HepG2 (cell line): Measurements from ENCODE around the gene PKD2L2. TPM values are rescaled to one million over a fixed set of nuclear protein-coding genes. Genes with fewer than 3 reads are reported as not detected.

Source experiments
- ATAC-seq: fragments of 200-7000 bp; cut with Tn5 transposase; 3 replicates; pipeline ENCODE4 v1.9.1; 2020; ENCODE audit warnings: mild to moderate bottlenecking, moderate library complexity
- BruUV-seq: library from RNA; stranded (reverse); fragments of 400-500 nt; replicated peaks from 2 replicates; lab custom pipeline; 2021; lab: Mats Ljungman, UMichigan
- CTCF ChIA-PET: fragments of 300-600 bp; formaldehyde crosslinking; extraction: SDS; loops from one replicate; lab custom pipeline; 2021; ENCODE audit warnings: low total read pairs, inconsistent platforms, low intra/inter-chr PET ratio; lab: Yijun Ruan, JAX
- POLR2A ChIA-PET: fragments of 350-600 bp; sonication (Branson Sonifier 250); formaldehyde crosslinking; loops from one replicate; lab custom pipeline; 2020; ENCODE audit warnings: antibody characterized with exemption, inconsistent platforms; lab: Yijun Ruan, JAX
- DNase-seq: peaks from one replicate; pipeline ENCODE4 v3.0.0-alpha.2; 2015; ENCODE audit warnings: low spot score
- FAIRE-seq: peaks from 3 replicates; lab custom pipeline; 2011; peaks lifted over from hg19 to GRCh38; lab: Jason Lieb, UNC
- H2AFZ ChIP-seq: one replicate; pipeline ENCODE4 v1.6.1; 2011; ENCODE audit warnings: low read length, inconsistent platforms
- H3K27ac ChIP-seq: fragments of 300-600 bp; 3 replicates; pipeline ENCODE4 v1.8.0; 2011; ENCODE audit warnings: mixed run types, mild to moderate bottlenecking, mixed read lengths, low read length, inconsistent platforms; ENCODE audit not compliant: insufficient read depth; ENCODE audit errors: extremely low read length
- H3K27me3 ChIP-seq, 2 experiments: fragments of 200-600 bp in 1 of 2; 2 replicates in 1 of 2; 3 replicates in 1 of 2; pipeline versions ENCODE4 v1.6.0 to v1.8.0; 2011; ENCODE audit warnings: low read length in 2 of 2, mild to moderate bottlenecking in 2 of 2, moderate library complexity in 2 of 2, inconsistent platforms in 1 of 2; ENCODE audit not compliant: insufficient read depth in 2 of 2, control insufficient read depth in 1 of 2
- H3K36me3 ChIP-seq, 2 experiments: fragments of 200-600 bp in 1 of 2; replicated peaks in 1 of 2; 2 replicates in 1 of 2; 3 replicates in 1 of 2; pipeline versions ENCODE4 v1.5.1 to v1.8.0; 2011; ENCODE audit warnings: low read length in 2 of 2, inconsistent platforms in 1 of 2; ENCODE audit not compliant: insufficient read depth in 2 of 2, control insufficient read depth in 1 of 2
- H3K4me1 ChIP-seq: 2 replicates; pipeline ENCODE4 v1.5.1; 2012; ENCODE audit warnings: low read length, inconsistent platforms; ENCODE audit not compliant: insufficient read depth
- H3K4me2 ChIP-seq: 2 replicates; pipeline ENCODE4 v1.6.0; 2011; ENCODE audit warnings: low read depth, low read length, inconsistent platforms
- H3K4me3 ChIP-seq, 3 experiments: fragments of 200-600 bp in 1 of 3; sonication (generic), shearing (Covaris generic) in 1 of 3; replicated peaks in 1 of 3; 2 replicates each; pipeline ENCODE4 v1.5.1; 2011 to 2016; ENCODE audit warnings: low read length in 3 of 3, inconsistent platforms in 2 of 3, low read depth in 2 of 3, mild to moderate bottlenecking in 2 of 3, control low read depth in 1 of 3, mixed read lengths in 1 of 3; ENCODE audit not compliant: insufficient read depth in 1 of 3
- H3K79me2 ChIP-seq: one replicate; pipeline ENCODE4 v1.6.1; 2011; ENCODE audit warnings: low read length, inconsistent platforms; ENCODE audit not compliant: insufficient read depth
- H3K9ac ChIP-seq: 2 replicates; pipeline ENCODE4 v1.6.0; 2011; ENCODE audit warnings: mild to moderate bottlenecking, low read depth, low read length, inconsistent platforms; ENCODE audit not compliant: insufficient read depth
- H3K9me3 ChIP-seq: 2 replicates; pipeline ENCODE4 v1.5.1; 2012; ENCODE audit warnings: mild to moderate bottlenecking, low read length
- H4K20me1 ChIP-seq: 2 replicates; pipeline ENCODE4 v1.6.0; 2011; ENCODE audit warnings: inconsistent platforms, mild to moderate bottlenecking, low read length, moderate library complexity; ENCODE audit not compliant: insufficient read depth
- ATM ChIP-seq: fragments of 450-650 bp; IDR thresholded peaks from 2 replicates; pipeline ENCODE4 v1.7.1; 2017; ENCODE audit warnings: mild to moderate bottlenecking, borderline replicate concordance
- ATRX ChIP-seq: sonication (generic); formaldehyde crosslinking; IDR thresholded peaks from 2 replicates; pipeline ENCODE4 v1.4.0; 2020; ENCODE audit warnings: missing genetic modification reagents, borderline replicate concordance
- JUND ChIP-seq: sonication (generic); formaldehyde crosslinking; IDR thresholded peaks from 2 replicates; pipeline ENCODE4 v1.8.0; 2022; ENCODE audit warnings: mild to moderate bottlenecking, missing genetic modification reagents
- NCOR1 ChIP-seq: fragments of 200-600 bp; sonication (generic); IDR thresholded peaks from 2 replicates; pipeline ENCODE4 v1.7.0; 2017; ENCODE audit warnings: antibody characterized with exemption, low read length, borderline replicate concordance
- NFYB ChIP-seq: sonication (generic); formaldehyde crosslinking; IDR thresholded peaks from 2 replicates; pipeline ENCODE4 v1.4.0; 2020; ENCODE audit warnings: missing genetic modification reagents
- NR2F2 ChIP-seq: IDR thresholded peaks from 2 replicates; pipeline ENCODE4 v1.6.1; 2012; ENCODE audit warnings: low read depth, inconsistent platforms, borderline replicate concordance
- REXO4 ChIP-seq: sonication (generic); formaldehyde crosslinking; IDR thresholded peaks from 2 replicates; pipeline ENCODE4 v1.8.0; 2022; ENCODE audit warnings: missing genetic modification reagents, mild to moderate bottlenecking, borderline replicate concordance
- TCF7L2 ChIP-seq: IDR thresholded peaks from 2 replicates; pipeline ENCODE4 v1.6.1; 2011; ENCODE audit warnings: mild to moderate bottlenecking, low read depth, low read length, moderate library complexity
- ZEB1 ChIP-seq: IDR thresholded peaks from 2 replicates; pipeline ENCODE4 v1.6.1; 2012; ENCODE audit warnings: mild to moderate bottlenecking, low read depth, inconsistent platforms; ENCODE audit not compliant: insufficient replicate concordance
- ZNF235 ChIP-seq: sonication (generic); formaldehyde crosslinking; IDR thresholded peaks from 2 replicates; pipeline ENCODE4 v1.8.1; 2023; ENCODE audit warnings: mild to moderate bottlenecking, missing genetic modification reagents, borderline replicate concordance
- ZNF3 ChIP-seq: IDR thresholded peaks from 2 replicates; pipeline ENCODE4 v1.7.0; 2017; ENCODE audit warnings: inconsistent platforms
- ZNF598 ChIP-seq: sonication (generic); formaldehyde crosslinking; IDR thresholded peaks from 2 replicates; pipeline ENCODE4 v1.5.1; 2020; ENCODE audit warnings: mild to moderate bottlenecking, missing genetic modification reagents, borderline replicate concordance
- WGBS: methylation state at CpG from one replicate; pipeline ENCODE4 v1.1.6; 2017; ENCODE audit warnings: low lambda C conversion rate; 5-methylcytosine and 5-hydroxymethylcytosine counted together
- in situ Hi-C: cut with HindIII; loops from 2 replicates; pipeline ENCODE4 v1.10.0; 2017; ENCODE audit warnings: low pct_unique_long_range_greater_than_20kb; ENCODE audit not compliant: extremely low pct_ligation_motif_present
- intact Hi-C: fragments of 100-400 bp; cut with micrococcal nuclease; formaldehyde crosslinking; loops from one replicate; pipeline ENCODE4 v1.10.0; 2022; ENCODE audit not compliant: unreplicated experiment
- polyA plus RNA-seq, 8 experiments: library from polyadenylated mRNA; depleted of rRNA in 3 of 8; stranded (reverse) in 7 of 8; unstranded in 1 of 8; fragments of >200 nt; fragmentation: Illumina TruSeq in 4 of 8; extraction: Trizol in 4 of 8; gene quantifications; 2 replicates each; pipeline versions ENCODE4 v1.2.1 to v1.2.3, GENCODE V29; 2011 to 2016; ENCODE audit warnings: low read depth in 4 of 8, missing spikeins in 1 of 8, mixed read lengths in 1 of 8; ENCODE audit not compliant: insufficient read depth in 1 of 8
- total RNA-seq, 5 experiments: library from RNA; depleted of rRNA; stranded (reverse); fragments of >200 nt; fragmentation: Illumina TruSeq; extraction: Trizol; gene quantifications; 2 replicates each; pipeline ENCODE4 v1.2.3, GENCODE V29; 2016; ENCODE audit warnings: low read depth in 1 of 5
- TF ChIP-seq, protein P1 (sequence below): sonication (generic); formaldehyde crosslinking; IDR thresholded peaks from 2 replicates; pipeline ENCODE4 v1.4.0; 2020; ENCODE audit warnings: missing genetic modification reagents, borderline replicate concordance
- TF ChIP-seq, protein P2 (sequence below): sonication (generic); formaldehyde crosslinking; IDR thresholded peaks from 2 replicates; pipeline ENCODE4 v1.4.0; 2020; ENCODE audit warnings: missing genetic modification reagents

The PKD2L2 gene
- total and polyA plus RNA-seq, 2 of the 13 experiments (the other 11 are each of a cell fraction or from before 2014, with no cell fraction given), result not detected

DNA sequence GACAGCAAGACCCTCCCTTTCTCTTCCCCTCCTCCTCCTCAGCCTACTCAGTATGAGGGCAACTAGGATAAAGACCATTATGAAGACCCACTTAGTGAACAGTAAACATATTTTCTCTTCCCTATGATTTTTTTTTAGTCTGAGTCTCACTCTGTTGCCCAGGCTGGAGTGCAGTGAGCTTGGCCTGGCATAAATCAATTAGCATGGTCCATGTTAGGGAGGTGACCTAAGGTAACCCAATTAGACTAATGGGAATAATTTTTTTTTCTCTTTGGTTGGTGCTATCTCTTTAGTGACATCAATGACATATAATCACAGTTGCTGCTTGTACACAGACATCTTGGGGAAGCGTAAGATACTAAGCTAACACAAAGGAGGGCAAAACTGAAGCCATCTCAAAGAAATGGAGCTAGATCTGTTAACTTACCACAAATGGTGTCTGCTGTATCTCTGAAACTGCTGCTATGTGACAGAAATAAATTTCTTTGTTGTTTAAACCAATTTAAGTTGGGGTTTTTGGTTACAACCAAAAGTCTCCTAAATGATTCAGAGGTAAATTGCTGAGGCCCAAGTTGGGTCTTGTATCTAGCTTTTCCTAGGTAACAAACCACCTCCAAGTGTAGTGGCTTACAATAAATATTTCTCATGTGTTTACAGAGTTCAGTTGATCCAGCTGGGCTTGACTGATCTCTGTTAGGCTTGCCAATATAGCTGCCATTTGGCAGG is 13.3 kb downstream of the PKD2L2 start:
- no peaks in the 10 kb centered on the region for H4K20me1 ChIP-seq
- H3K4me1 ChIP-seq, result peaks cover 73% of the 10 kb centered on the region
- intact Hi-C loops (no loop called here), in situ Hi-C loops (no loop called here)
- ChIA-PET POLR2A (no interaction called here), CTCF (no interaction called here)
- no peak overlapping the region for H3K4me2 ChIP-seq
- FAIRE-seq (no peak), ATAC-seq (no peak), DNase-seq (no peak)
- H3K36me3 ChIP-seq, result no peaks in the 10 kb centered on the region
- no peaks in the 10 kb centered on the region for H3K79me2 ChIP-seq
- TF ChIP-seq NFYB (CRISPR knock-in tag), result no peak
- no peaks in the 10 kb centered on the region for H3K27me3 ChIP-seq
- H3K9me3 ChIP-seq, result no peaks in the 10 kb centered on the region
- H3K9ac ChIP-seq, result no peak overlapping the region
- no peak overlapping the region for H3K27ac ChIP-seq
- 100% methylated on average over 1 of the region's 1 CpG for WGBS
- BruUV-seq, result no TSS peak
- no peak overlapping the region for H3K4me3 ChIP-seq
- no peak overlapping the region for H2AFZ ChIP-seq

DNA sequence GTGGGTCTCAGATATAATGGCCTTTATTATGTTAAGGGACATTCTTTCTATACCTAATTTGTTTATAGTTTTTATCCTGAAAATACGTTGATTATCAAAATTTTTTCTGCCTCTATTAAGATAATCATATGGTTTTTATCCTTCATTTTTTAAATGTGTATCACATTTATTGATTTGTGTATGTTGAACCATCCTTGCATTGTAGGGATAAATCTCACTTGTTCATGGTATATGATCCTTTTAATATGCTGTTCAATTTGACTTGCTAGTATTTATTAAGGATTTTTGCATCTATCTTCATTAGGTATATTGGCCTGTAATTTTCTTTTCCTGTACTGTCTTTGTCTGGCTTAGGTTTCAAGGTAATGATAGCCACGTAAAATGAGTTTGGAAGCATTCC is 25.5 kb downstream of the PKD2L2 start:
- no peaks in the 10 kb centered on the region for H3K36me3 ChIP-seq
- ChIA-PET CTCF (no interaction called here), POLR2A (no interaction called here)
- H3K4me1 ChIP-seq, result no peaks in the 10 kb centered on the region
- ATAC-seq, result no peak
- no TSS peak for BruUV-seq
- H3K4me2 ChIP-seq, result no peak overlapping the region
- DNase-seq, result no peak
- in situ Hi-C loops (no loop called here), intact Hi-C loops (no loop called here)
- no peaks in the 10 kb centered on the region for H3K27me3 ChIP-seq
- no peaks in the 10 kb centered on the region for H3K79me2 ChIP-seq
- WGBS, result 4% methylated on average over 2 of the region's 2 CpGs
- H3K27ac ChIP-seq, result no peak overlapping the region
- H3K4me3 ChIP-seq, result no peak overlapping the region
- H4K20me1 ChIP-seq, result no peaks in the 10 kb centered on the region
- FAIRE-seq, result no peak
- H2AFZ ChIP-seq, result no peak overlapping the region
- H3K9me3 ChIP-seq, result peaks cover 10% of the 10 kb centered on the region; the same call in 1 of the 2 replicates
- H3K9ac ChIP-seq, result no peak overlapping the region
- TF ChIP-seq NR2F2 (no peak), REXO4 (no peak), ATRX (CRISPR knock-in tag) (no peak), JUND (no peak), ATM (no peak), ZNF235 (CRISPR knock-in tag) (no peak), NCOR1 (no peak), ZNF598 (CRISPR knock-in tag) (no peak), TCF7L2 (no peak), ZEB1 (no peak), ZNF3 (CRISPR knock-in tag) (no peak)
- TF ChIP-seq, protein P1, sequence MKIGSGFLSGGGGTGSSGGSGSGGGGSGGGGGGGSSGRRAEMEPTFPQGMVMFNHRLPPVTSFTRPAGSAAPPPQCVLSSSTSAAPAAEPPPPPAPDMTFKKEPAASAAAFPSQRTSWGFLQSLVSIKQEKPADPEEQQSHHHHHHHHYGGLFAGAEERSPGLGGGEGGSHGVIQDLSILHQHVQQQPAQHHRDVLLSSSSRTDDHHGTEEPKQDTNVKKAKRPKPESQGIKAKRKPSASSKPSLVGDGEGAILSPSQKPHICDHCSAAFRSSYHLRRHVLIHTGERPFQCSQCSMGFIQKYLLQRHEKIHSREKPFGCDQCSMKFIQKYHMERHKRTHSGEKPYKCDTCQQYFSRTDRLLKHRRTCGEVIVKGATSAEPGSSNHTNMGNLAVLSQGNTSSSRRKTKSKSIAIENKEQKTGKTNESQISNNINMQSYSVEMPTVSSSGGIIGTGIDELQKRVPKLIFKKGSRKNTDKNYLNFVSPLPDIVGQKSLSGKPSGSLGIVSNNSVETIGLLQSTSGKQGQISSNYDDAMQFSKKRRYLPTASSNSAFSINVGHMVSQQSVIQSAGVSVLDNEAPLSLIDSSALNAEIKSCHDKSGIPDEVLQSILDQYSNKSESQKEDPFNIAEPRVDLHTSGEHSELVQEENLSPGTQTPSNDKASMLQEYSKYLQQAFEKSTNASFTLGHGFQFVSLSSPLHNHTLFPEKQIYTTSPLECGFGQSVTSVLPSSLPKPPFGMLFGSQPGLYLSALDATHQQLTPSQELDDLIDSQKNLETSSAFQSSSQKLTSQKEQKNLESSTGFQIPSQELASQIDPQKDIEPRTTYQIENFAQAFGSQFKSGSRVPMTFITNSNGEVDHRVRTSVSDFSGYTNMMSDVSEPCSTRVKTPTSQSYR, result no peak
- TF ChIP-seq, protein P2, sequence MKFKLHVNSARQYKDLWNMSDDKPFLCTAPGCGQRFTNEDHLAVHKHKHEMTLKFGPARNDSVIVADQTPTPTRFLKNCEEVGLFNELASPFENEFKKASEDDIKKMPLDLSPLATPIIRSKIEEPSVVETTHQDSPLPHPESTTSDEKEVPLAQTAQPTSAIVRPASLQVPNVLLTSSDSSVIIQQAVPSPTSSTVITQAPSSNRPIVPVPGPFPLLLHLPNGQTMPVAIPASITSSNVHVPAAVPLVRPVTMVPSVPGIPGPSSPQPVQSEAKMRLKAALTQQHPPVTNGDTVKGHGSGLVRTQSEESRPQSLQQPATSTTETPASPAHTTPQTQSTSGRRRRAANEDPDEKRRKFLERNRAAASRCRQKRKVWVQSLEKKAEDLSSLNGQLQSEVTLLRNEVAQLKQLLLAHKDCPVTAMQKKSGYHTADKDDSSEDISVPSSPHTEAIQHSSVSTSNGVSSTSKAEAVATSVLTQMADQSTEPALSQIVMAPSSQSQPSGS (CRISPR knock-in tag), result no peak
